Activated gamma-delta T cell treated with Interleukin-2 at 50 U/mL for 16 hours (primary cell): ENCODE results near the gene TBX2.
"Not testable (repeated sequence)": the region's sequence is repeated elsewhere in the genome, so short reads cannot be mapped to it uniquely, and the experiment has no call there.

Experiments
- DNase-seq: peaks from one replicate; pipeline ENCODE4 v3.0.0-alpha.2; 2020

Gene TBX2

GRCh38 chr17:61415374-61416210 lies 15.9 kb downstream of the TBX2 start:
- no peak for DNase-seq

- no peak for DNase-seq
These were observed 16.5 kb downstream of the TBX2 start for GRCh38 chr17:61416211-61416539.

- DNase-seq = peak; percentile 48
These were observed 17.1 kb downstream of the TBX2 start for GRCh38 chr17:61416540-61417363.

- DNase-seq = no peak
These were observed 18.8 kb downstream of the TBX2 start for GRCh38 chr17:61418449-61418848.

GRCh38 chr17:61419496-61420046 lies 19.9 kb downstream of the TBX2 start:
- no peak for DNase-seq

- no peak for DNase-seq
These were observed 20.4 kb downstream of the TBX2 start for GRCh38 chr17:61420052-61420451.

- DNase-seq = no peak
These were observed 21.2 kb downstream of the TBX2 start for GRCh38 chr17:61420745-61421398.

- no peak for DNase-seq
These were observed 21.8 kb downstream of the TBX2 start for GRCh38 chr17:61421460-61421859.

GRCh38 chr17:61422116-61422799 lies 22.6 kb downstream of the TBX2 start:
- DNase-seq = no peak

GRCh38 chr17:61422869-61423268 lies 23.2 kb downstream of the TBX2 start:
- DNase-seq = no peak

GRCh38 chr17:61423967-61424649 lies 24.5 kb downstream of the TBX2 start:
- no peak for DNase-seq

GRCh38 chr17:61425682-61426481 lies 26.2 kb downstream of the TBX2 start:
- no peak for DNase-seq

- no peak for DNase-seq
These were observed 27.1 kb downstream of the TBX2 start for GRCh38 chr17:61426482-61427304.

- DNase-seq = no peak
These were observed 27.9 kb downstream of the TBX2 start for GRCh38 chr17:61427567-61427966.

- no peak for DNase-seq
These were observed 29.6 kb downstream of the TBX2 start for GRCh38 chr17:61429274-61429673.

- not testable (repeated sequence) for DNase-seq
These were observed 30.2 kb downstream of the TBX2 start for GRCh38 chr17:61429831-61430230.

GRCh38 chr17:61431594-61432311 lies 32.1 kb downstream of the TBX2 start:
- no peak for DNase-seq

GRCh38 chr17:61436273-61436672 lies 36.6 kb downstream of the TBX2 start:
- no peak for DNase-seq

- no peak for DNase-seq
These were observed 37.5 kb downstream of the TBX2 start for GRCh38 chr17:61436995-61437704.
